NCI-H1092 (cell line): Measurements from ENCODE around the gene BORCS6.
"Not testable (repeated sequence)": the region's sequence is repeated elsewhere in the genome, so short reads cannot be mapped to it uniquely, and the experiment has no call there.

Source experiments
- DNase-seq: peaks from one replicate; lab custom pipeline; 2025; lab: John Stamatoyannopoulos, UW

BORCS6 gene

DNA sequence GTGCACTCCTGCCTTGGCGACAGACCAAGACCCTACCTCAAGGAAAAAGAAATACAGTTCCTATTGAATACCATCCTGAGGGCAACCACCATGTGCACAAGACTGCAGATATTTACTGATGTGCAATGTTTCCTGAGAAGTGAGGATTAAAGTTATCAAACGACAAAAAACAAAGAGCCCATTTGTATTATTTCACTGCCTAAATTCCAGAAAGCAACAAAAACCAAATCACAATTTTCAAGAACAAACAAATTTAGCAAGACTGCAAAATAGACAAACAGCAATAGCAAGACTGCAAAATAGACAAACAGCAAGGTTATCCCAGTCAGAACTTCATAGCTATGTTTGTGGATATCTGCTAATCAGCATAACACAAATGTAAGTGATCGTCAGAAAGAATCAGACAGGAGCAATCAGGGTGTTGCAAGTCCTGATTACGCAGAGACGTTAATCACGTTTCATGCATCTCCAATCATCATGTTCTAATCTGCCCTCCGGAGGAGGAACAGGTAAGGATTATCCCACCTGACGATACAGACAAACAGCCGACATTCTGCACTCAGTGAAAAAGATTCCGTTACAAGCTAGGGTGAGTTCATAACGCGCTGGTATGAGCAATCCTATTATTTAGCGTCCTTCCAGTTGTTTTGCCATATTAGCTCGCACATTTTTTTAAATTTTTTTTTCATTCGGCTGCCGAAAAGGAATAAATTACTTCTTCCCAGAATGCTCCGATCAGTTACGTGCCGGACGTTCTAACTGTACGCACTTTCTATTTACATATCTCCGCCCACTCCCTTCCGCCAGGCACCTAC is 16.7 kb downstream of the BORCS6 start:
- DNase-seq, result peak; percentile 78

DNA sequence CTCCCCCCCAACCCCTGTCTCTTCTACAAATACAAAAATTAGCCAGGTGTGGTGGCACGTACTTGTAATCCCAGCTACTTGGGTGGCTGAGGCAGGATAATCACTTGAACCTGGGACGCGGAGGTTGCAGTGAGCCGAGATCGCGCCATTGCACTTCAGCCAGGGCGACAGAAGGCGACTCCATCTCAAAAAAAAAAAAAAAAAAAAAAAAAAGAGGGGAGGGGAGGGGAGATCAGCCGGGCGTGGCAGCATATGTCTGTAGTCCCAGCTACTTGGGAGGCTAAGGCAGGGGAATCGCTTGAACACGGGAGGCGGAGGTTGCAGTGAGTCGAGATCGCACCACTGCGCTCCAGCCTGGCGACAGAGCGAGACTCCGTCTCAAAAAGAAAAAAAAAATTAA is 19.8 kb downstream of the BORCS6 start:
- DNase-seq, result not testable (repeated sequence)

DNA sequence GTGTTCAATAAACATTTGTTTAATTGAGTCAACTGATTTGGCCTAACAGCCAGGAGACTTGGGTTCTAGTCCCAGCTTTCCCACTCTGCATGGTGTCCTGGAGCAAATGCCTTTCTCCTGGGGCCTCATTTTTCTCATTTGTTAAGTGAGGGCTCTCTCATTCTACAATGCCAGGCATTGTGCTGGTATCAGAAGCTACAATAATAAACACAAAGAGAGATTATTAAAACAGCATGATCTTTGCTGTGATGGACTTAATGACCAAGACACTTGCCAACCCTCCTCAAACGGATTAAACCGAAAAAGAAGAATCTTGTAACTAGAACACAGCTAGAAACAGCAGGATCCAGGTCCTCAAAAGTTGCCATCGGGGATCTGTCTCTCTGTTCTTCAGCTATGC is 22.5 kb downstream of the BORCS6 start:
- DNase-seq, result no peak

DNA sequence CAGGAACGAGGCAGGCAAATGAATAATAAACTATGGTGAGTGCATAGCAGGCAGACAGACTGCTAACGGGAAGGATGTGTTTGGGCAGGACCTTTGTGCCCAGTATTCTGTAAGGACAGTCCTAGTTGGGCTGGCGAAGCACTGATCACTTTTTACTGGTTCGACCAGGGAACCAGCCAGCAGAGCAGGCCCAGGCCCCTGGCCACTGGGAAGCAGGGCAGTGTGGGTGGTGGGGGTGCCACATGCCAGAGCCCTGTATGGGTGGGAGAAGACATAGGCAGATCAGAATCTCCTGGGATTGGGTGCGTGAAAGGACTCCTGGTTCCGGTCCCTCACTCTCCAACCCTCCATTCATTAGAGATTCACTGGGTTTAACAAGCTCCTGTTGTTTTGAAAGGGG is 23.2 kb downstream of the BORCS6 start:
- no peak for DNase-seq

DNA sequence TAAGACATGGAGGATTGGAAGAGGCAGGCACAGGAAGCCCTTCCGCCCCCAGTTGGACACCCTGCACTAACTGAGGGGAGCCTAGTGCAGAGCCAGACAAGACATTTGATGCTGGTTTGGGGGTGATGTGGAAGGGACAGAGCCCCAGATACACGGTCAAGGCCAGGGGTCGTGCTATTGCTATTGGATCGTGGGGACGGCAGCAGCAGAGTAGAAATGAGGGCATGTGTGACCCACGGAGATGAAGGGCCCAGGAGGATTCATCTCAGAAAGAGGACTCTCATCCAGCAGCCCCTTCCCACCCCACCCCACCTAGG is 25.2 kb downstream of the BORCS6 start:
- DNase-seq, result no peak

DNA sequence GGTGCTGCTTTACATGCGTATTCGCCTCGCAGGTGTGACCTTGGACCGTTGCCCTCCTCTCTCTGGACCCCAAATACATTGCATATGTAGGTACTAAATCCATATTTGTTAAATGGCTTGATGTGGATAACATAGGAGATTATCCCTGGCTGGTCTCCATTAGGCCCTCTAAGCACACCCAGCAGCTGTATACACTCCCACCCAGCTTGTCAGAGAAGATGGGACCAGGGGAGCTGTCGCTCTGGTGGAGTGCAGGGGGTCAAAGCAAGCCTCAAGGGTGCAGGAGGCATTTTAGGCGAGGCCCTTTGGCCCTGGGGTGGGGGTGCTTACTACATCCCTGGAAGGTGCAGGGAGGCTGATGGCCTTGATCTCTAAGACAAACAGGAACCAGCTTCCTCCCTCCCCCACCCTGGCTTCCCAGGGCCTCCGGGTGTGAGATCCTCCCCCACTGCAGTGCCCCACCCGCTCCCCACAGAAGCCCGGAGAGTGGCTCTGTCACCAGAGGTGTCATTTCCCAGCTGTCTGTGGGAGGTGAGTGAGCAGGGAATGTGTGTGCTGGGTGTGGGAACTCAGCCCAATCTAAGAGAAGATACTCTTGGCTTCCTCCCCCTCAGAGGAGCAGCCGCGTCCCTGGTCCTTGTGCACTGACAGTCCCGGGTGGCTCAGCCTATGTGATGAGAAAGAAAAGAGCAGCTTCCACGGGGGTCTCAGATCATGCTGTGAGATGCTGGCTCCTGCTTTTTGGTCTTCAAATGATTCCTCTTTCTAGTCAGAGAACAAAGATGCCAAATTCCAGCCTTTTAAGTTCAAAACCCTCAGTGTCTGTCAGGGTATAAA is 25.8 kb downstream of the BORCS6 start:
- no peak for DNase-seq

DNA sequence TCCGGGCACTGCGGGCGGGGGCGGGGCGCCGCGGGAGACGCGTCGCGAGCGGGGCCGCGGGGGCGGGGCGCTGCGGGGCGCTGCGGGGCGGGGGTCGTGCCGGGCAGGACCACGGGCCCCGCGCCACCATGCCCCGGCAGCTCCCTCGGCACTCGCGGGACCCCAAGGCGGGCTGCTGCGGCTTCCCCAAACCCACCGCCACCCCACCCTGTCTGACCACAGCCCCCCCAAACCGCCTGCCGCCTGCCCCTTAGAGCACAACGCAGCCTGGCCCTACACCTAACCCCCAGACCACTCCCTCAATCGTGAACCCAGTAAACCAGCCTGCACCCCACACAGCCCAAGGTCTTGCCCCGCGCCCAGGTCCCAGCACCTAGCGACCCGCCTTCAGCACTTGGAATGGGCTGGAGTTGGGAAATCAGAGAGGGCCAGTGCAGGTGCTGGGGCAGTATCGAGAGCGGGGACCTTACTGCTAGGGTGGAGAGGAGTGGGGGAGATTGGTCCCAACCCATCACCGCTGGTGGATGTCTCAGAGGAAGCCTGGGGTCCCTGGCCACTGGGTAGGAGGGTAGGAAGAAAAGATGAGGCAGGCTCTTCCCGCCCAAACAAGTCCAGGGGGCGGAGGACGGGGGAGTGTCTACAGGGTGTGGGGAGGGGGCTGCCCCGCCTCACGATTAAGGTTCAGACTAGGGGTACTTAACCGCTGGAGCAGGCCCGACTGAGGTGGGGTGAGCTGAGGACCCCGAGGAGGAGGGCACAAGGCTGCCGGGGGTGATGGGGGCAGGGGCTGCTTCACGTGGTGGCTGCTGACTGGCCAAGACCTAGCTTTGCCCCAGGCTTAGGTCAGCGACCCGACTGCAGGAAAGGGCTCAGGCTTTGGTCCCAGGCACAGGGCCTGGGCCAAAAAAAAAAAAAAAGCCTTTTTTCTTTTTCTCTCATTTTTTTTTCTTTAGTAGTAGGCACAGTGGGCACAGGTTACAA is 26.7 kb downstream of the BORCS6 start:
- no peak for DNase-seq

DNA sequence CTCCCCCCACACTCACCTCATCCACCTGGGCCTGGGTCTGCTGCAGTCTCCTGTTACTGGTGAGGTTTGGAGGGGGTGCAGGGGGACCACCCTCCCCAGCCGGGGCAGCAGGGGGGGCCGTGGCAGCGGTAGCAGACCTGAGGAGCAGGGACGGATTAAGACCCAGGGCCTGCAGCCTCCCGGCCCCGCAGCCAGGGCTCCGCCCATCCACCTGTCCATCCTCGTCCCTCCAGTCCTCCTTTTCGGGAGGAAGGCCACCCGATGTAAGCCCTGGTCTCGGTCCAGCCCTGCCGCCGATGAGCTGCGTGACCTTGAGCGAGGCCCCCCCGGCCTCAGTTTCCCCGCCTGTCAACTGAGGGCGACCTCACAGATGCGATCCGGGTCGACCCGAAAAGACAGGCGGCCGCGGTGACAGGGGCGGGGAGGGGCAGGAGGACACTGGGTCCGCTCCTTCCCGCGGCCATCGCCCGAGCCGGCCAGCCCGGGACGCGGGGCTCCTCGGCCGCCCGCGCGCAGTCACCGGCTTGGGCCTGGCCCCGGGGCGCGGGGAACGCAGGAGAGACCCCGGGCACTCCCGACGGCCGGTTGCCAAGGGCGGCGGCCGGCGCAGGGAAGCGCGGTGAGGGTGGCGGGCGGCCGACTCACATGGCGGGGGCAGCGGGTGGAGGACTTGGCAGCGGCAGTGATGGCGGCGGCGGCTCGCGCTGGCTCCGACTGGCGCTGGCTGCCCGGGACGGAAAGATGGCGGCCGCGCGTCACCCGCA is 27.6 kb downstream of the BORCS6 start, which contains the start of gene VAMP2:
Gene VAMP2, minus strand, starts transcription at position 716 of the 764 bp plus-strand sequence. Its CDS starts 69 bp downstream, at position 647.
- DNase-seq, result peak; percentile 52

DNA sequence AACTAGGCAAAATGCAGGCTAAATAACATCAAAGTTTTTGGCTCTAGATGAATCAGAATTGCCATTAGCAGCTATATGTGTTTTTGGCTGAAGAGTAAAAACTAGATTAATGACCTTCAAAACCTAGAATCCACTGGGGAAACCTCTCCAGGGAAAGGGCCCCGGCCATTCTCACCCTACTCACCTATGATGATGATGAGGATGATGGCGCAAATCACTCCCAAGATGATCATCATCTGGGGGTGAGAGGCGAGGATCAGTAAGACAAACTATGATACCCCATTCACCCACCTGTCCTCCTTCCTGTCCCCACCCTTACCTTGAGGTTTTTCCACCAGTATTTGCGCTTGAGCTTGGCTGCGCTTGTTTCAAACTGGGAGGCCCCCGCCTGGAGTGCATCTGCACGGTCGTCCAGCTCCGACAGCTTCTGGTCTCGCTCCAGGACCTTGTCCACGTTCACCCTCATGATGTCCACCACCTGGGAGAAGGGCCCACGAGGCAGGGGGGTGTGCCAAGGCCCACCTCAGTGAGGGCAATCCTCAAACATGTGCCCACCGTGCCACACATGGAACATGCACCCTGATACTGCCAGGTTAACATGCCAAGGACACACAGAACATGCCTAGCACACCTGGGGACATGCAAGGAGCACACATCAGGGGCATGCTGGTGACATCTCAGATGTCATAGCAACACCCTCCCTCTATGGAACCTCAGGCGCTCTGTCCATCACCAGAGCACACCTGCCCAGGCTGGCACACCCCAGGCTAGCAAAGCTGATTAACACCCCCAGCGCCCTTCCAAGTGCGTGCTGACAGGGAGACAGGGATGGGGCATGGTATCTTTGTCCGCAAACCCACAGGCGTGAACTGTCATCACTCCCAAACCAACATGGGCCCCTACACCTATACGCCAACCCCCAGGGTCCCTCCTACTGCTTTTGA is 28.4 kb downstream of the BORCS6 start:
- no peak for DNase-seq

DNA sequence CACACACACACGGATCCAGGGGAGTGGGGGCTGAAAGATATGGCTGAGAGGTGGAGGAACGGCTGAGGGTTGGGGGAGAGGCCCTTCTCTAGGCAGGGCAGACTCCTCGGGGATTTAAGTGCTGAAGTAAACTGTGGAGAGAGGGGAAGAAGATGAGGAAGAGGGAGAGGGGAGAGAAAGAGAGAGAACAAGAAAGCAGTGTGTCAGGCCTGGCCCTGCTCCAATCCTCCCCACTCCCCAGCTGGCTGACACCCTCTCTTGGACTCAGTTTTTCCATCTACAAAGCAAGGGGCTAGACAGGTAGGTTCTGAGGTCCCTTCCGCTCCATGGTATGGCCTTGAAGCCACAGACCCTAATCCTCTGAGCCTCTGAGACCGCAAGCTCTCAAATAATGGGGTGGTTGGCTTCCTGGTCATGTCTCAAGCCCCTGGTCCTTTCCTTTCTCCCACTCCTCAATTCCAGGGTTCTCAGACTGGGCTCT is 29.2 kb downstream of the BORCS6 start:
- no peak for DNase-seq

DNA sequence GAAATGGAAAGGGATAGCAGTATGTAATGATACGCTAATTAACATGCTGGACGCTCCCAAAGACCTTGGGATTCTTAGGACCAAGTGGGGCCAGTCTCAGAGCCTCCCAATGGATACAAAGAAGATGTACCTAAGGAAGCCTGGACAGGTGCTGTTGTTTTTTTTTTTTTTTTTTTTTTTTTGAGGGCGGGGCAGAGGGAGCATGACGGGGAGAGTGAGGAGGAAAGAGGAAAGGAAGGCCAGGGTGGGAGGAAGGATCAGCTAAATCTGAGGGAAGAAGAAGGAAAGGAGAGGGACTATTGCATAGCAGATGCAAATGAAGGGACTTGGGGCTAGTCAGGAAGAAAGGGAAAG is 29.8 kb downstream of the BORCS6 start:
- DNase-seq, result no peak

DNA sequence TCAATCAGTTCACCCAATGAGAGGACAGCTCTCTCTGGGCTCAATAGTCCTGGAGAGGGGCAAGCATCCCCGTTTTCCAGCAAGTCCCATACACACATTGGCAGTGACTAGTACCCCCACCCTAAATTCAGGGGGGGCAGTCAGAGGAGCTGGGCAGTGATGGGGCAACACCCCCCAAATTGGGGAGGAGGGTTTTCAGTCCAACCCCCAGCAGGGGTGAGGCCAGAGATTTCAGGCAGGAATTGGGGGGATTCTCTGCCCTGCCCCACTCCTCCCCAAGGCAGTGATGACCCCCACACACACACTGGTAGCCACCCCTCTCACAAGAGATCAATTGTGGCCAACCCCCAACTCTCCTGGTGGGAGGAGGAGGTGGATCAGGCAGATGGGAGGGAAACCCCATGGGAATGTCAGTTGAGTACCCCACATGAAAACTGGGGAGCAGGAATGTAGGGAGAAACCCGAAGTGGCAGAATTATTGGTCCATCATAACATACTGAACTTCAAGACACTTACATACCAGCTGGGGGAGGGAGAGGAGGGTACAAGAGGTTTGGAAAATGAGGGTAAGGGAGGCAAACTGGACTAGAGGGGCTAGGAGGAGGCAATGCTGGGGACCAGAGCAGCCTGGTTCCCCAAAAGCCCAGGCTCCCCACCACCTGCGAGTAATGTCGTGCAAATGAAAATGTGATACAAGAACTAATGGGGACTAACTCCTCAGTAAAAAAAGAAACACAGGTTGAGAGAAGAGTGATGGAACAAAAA is 30.3 kb downstream of the BORCS6 start:
- no peak for DNase-seq

DNA sequence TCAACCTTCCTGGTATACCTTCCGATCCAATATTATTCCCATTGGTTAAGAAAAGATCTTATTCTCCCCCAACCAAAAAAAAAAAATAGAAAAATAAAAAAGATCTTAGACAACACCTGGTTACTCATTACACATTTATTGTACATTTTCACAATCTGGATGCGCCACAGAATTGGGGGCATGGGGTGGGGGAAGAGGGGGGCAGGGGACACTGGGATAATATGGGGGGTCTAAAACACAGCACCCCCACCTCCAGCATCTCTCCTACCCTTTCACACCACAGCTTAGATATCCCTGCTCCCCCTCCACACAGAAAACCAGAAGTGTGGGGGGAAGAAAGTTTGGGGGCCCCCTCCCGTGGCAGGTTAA is 31.0 kb downstream of the BORCS6 start:
- DNase-seq, result no peak

DNA sequence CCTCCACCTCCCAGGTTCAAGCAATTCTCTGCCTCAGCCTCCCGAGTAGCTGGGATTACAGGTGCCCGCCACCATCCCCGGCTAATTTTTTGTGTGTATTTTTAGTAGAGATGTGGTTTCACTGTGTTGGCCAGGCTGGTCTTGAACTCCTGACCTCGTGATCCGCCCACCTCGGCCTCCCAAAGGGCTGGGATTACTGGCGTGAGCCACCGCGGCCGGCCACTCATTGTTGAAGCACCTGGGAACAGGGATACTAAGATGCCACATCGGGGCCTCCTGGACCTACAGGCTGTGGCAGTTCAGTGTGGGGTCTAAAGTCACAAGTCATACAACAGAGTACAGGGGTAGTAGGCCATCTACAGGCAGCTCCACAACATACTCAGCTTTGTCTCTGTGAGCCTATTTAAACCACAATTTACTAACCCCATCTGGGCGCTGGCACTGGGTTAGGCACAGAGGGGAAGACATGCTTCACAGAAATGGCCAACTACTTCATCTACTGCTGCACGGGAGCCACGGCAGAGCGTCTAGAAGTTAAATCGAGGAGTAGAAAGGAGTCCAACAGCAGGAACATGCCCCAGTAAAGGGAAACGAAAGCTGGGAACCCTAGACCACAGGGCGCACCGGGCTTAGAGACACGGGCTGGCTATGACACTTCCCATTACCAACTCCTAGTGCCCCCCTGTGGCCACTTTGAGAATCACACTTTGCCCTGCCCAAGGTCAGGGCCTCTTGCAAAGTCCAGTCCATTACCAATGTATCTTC is 31.5 kb downstream of the BORCS6 start:
- peak; percentile 33 for DNase-seq

DNA sequence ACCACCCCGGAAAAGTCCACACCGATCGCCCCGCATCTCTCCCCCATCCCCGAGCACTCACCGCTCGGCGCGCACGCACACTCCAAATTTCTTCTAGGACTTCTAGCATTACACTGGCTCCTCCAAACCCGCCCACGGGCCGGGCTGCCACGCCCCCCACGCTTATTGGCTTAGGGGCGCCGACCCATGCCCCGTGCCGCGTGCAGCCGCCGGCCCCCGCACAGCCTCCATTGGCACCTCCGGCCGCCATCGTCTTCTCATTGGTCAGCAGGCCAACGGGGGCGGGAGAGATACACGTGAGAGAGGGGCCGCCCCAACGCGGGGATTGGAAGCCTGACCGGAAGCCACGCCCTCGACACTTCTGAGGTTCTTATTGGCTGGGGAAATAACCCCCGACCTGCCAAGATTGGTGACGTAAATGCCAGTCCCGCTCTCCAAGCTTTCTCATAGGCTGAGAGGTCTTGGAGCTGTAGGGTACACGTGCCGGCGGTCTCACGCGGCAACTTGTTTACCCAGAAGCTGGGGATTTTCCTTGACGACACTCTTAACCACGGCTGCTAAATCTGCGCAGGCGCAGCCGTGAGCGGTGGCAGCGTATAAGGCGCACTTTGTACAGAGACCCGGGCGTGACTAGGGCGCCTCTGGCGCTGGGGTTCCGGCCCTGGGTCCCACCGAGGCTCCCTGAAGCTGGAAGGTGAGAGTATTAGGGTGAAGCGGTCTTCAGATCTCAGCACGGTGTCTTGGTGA is 33.6 kb downstream of the BORCS6 start:
- peak; percentile 99 for DNase-seq

DNA sequence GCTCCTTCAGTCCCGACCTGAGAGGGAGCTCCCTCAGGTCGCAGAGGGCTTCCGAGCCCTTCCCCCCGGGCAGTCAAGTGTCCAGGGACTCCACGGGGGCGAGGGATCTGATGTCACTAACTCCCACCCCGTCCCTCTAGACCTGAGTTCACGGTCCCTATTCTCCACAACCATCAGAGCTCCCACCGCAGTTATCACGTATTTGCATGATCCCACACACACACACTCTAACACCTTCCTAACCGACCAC is 34.1 kb downstream of the BORCS6 start:
- DNase-seq, result no peak

DNA sequence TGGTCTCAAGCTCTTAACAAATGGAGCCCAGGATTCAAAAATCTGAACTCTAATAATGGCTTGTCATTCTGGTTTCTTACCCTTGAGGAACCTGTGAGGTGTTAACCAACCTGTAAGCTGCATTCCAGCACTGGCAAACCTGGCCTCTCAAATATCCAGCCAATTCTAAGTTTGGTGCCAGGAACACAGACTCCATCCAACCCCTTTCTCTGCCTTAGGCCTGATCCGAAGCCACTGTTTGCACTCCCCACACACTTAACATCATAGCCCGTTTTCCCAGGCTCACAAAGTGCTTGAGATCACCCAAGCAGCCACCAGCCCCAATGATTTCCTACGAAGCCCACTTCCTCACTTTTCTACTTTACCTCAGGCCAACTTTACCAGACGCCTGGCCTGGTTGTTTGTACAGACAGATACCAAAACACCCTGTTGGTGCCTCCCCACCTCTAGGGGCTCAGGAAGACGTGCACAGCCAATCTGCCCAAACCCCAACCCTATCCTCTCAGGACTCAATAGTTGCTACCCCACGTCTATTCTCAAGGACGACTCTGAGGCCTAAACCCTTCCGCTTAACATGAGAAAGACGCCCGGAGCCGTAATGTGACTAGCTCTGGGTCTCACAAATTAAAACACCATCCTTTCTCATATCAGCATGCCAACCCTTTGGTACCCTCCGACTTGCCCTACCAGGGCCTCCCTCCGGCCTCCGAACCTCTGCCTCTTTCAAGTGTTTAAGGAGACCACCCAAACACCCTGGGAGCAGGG is 34.6 kb downstream of the BORCS6 start:
- DNase-seq, result no peak
